22Rv1 (cell line): ENCODE results near the gene ALPL.
A peak's percentile ranks its signal among the peaks of the same experiment; 100 is the strongest.

ENCODE experiments used
- H3K27ac ChIP-seq: fragments of 450-650 bp; 2 replicates; pipeline ENCODE4 v1.5.1; 2017
- CTCF ChIP-seq: fragments of 450-650 bp; IDR thresholded peaks from 2 replicates; pipeline ENCODE4 v1.5.1; 2017; ENCODE audit warnings: mild to moderate bottlenecking
- ZFX ChIP-seq: fragments of 450-650 bp; IDR thresholded peaks from 2 replicates; pipeline ENCODE4 v1.6.1; 2017; ENCODE audit warnings: antibody characterized with exemption, borderline replicate concordance

Gene ALPL

GRCh38 chr1:21534146-21534545 lies 24.9 kb downstream of the ALPL start:
- H3K27ac ChIP-seq: no peak overlapping the region
- TF ChIP-seq ZFX: no peak
- TF ChIP-seq CTCF: no peak

GRCh38 chr1:21534674-21535378 lies 25.6 kb downstream of the ALPL start:
- H3K27ac ChIP-seq: no peak overlapping the region
- TF ChIP-seq CTCF (peak; percentile 87), ZFX (no peak)

GRCh38 chr1:21536218-21536617 lies 27.0 kb downstream of the ALPL start:
- no peak overlapping the region for H3K27ac ChIP-seq
- no peak for TF ChIP-seq CTCF
- TF ChIP-seq ZFX: no peak

GRCh38 chr1:21537511-21537931 lies 28.3 kb downstream of the ALPL start:
- H3K27ac ChIP-seq: no peak overlapping the region
- no peak for TF ChIP-seq CTCF
- TF ChIP-seq ZFX: no peak

- no peak overlapping the region for H3K27ac ChIP-seq
- TF ChIP-seq ZFX (no peak), CTCF (no peak)
These were observed 28.9 kb downstream of the ALPL start for GRCh38 chr1:21537932-21538630.

GRCh38 chr1:21539933-21540332 lies 30.7 kb downstream of the ALPL start:
- peak; percentile 82 for TF ChIP-seq CTCF
- no peak for TF ChIP-seq ZFX
- peak overlapping the region; percentile 48 for H3K27ac ChIP-seq

GRCh38 chr1:21541329-21541728 lies 32.1 kb downstream of the ALPL start:
- TF ChIP-seq ZFX (no peak), CTCF (no peak)
- peak overlapping the region; percentile 48; the same call in 1 of the 2 replicates for H3K27ac ChIP-seq
